Neural progenitor cell (in vitro differentiated cells): ENCODE measurements around the gene AKT1. TPM values are rescaled to one million over a fixed set of nuclear protein-coding genes. Genes with fewer than 3 reads are reported as not detected.

ENCODE experiments used
- DNase-seq: peaks from one replicate; pipeline ENCODE4 v3.0.0-alpha.2; 2016; ENCODE audit warnings: low spot score
- H2AFZ ChIP-seq: fragments of 200-600 bp; sonication (generic); replicated peaks from 2 replicates; pipeline ENCODE4 v1.6.1; 2016; ENCODE audit warnings: antibody characterized with exemption
- H3F3A ChIP-seq: fragments of 200-600 bp; sonication (generic); 2 replicates; pipeline ENCODE4 v1.6.1; 2016; ENCODE audit warnings: antibody characterized with exemption, low read depth
- H3K27ac ChIP-seq: fragments of 200-600 bp; sonication (generic); 2 replicates; pipeline ENCODE4 v1.5.1; 2016; ENCODE audit warnings: mild to moderate bottlenecking
- H3K27me3 ChIP-seq: fragments of 200-600 bp; sonication (generic); 2 replicates; pipeline ENCODE4 v1.6.1; 2016; ENCODE audit warnings: mild to moderate bottlenecking, moderate library complexity
- H3K36me3 ChIP-seq: fragments of 200-600 bp; sonication (generic); 2 replicates; pipeline ENCODE4 v1.5.1; 2016
- H3K4me1 ChIP-seq: fragments of 200-600 bp; sonication (generic); 2 replicates; pipeline ENCODE4 v1.6.1; 2016; ENCODE audit warnings: mixed run types
- H3K4me2 ChIP-seq: fragments of 200-600 bp; sonication (generic); 2 replicates; pipeline ENCODE4 v1.6.1; 2016
- H3K4me3 ChIP-seq: fragments of 200-600 bp; sonication (generic); 2 replicates; pipeline ENCODE4 v1.5.1; 2016
- H3K79me2 ChIP-seq: fragments of 200-600 bp; sonication (generic); 2 replicates; pipeline ENCODE4 v1.6.1; 2016; ENCODE audit warnings: low read depth
- H3K9ac ChIP-seq: fragments of 200-600 bp; sonication (generic); 2 replicates; pipeline ENCODE4 v1.6.1; 2016
- H3K9me3 ChIP-seq: fragments of 200-600 bp; sonication (generic); 2 replicates; pipeline ENCODE4 v1.5.1; 2016; ENCODE audit warnings: low read depth
- H4K20me1 ChIP-seq: fragments of 200-600 bp; sonication (generic); 2 replicates; pipeline ENCODE4 v1.6.1; 2016; ENCODE audit warnings: low read depth
- H3K27ac Mint-ChIP-seq: 3 replicates; pipeline ENCODE4 v1.8.0; 2021; ENCODE audit warnings: mixed read lengths
- H3K27me3 Mint-ChIP-seq: 2 replicates; pipeline ENCODE4 v1.8.0; 2022; ENCODE audit warnings: low read depth, mild to moderate bottlenecking, inconsistent platforms, moderate library complexity, mixed read lengths; ENCODE audit not compliant: insufficient read depth
- H3K36me3 Mint-ChIP-seq: 3 replicates; pipeline ENCODE4 v1.8.0; 2021; ENCODE audit warnings: mixed read lengths
- H3K4me1 Mint-ChIP-seq: 3 replicates; pipeline ENCODE4 v1.8.0; 2021; ENCODE audit warnings: mixed read lengths
- H3K4me3 Mint-ChIP-seq: 3 replicates; pipeline ENCODE4 v1.8.0; 2021; ENCODE audit warnings: mild to moderate bottlenecking, moderate library complexity, mixed read lengths
- H3K9me3 Mint-ChIP-seq: 3 replicates; pipeline ENCODE4 v1.8.0; 2020; ENCODE audit warnings: mixed read lengths
- CTCF ChIP-seq: fragments of 200-600 bp; sonication (generic); IDR thresholded peaks from 2 replicates; pipeline ENCODE4 v1.5.1; 2017; ENCODE audit warnings: antibody characterized with exemption, mild to moderate bottlenecking
- EZH2 ChIP-seq: fragments of 200-600 bp; sonication (generic); IDR thresholded peaks from 2 replicates; pipeline ENCODE4 v1.6.1; 2017; ENCODE audit warnings: antibody characterized with exemption, mild to moderate bottlenecking, moderate library complexity
- EZH2phosphoT487 ChIP-seq: fragments of 200-600 bp; sonication (generic); IDR thresholded peaks from 2 replicates; pipeline ENCODE4 v1.6.1; 2017; ENCODE audit warnings: antibody characterized with exemption
- total RNA-seq: library from RNA; depleted of rRNA; stranded (reverse); fragments of >200 nt; gene quantifications from 2 replicates; pipeline ENCODE4 v1.2.3, GENCODE V29; 2015; ENCODE audit warnings: low replicate concordance

AKT1 gene
- total RNA-seq, 1 donor from 2014 or later = 67.2 TPM

GRCh38 chr14:104787736-104788135 is 7.8 kb downstream of the AKT1 start:
- Histone ChIP-seq H3K4me3 (no peak overlapping the region), H3K79me2 (peaks cover 13% of the 10 kb centered on the region), H3F3A (no peaks in the 10 kb centered on the region), H3K9me3 (no peaks in the 10 kb centered on the region), H3K36me3 (no peaks in the 10 kb centered on the region), H3K4me1 (no peaks in the 10 kb centered on the region), H3K27ac (no peak overlapping the region), H3K9ac (no peak overlapping the region), H3K27me3 (no peaks in the 10 kb centered on the region), H3K4me2 (no peak overlapping the region), H4K20me1 (peaks cover 77% of the 10 kb centered on the region), H2AFZ (no peak overlapping the region)
- Mint-ChIP-seq H3K4me1 (peaks cover 3% of the 10 kb centered on the region), H3K9me3 (no peaks in the 10 kb centered on the region), H3K36me3 (peaks cover 2% of the 10 kb centered on the region), H3K4me3 (no peak overlapping the region), H3K27me3 (no peaks in the 10 kb centered on the region), H3K27ac (no peak overlapping the region)
- no peak for TF ChIP-seq EZH2phosphoT487
- no peak for TF ChIP-seq CTCF
- no peak for TF ChIP-seq EZH2
- no peak for DNase-seq

- H3K27me3 Mint-ChIP-seq = no peaks in the 10 kb centered on the region
- no peak overlapping the region for H3K27ac ChIP-seq
- H3K36me3 Mint-ChIP-seq = peaks cover 2% of the 10 kb centered on the region
- no peak overlapping the region for H3K9ac ChIP-seq
- no peaks in the 10 kb centered on the region for H3F3A ChIP-seq
- no peak overlapping the region for H2AFZ ChIP-seq
- H3K4me1 Mint-ChIP-seq = peaks cover 2% of the 10 kb centered on the region
- no peak overlapping the region for H3K4me3 Mint-ChIP-seq
- no peaks in the 10 kb centered on the region for H3K9me3 ChIP-seq
- peaks cover 6% of the 10 kb centered on the region for H3K79me2 ChIP-seq
- H3K4me2 ChIP-seq = no peak overlapping the region
- H3K4me1 ChIP-seq = no peaks in the 10 kb centered on the region
- DNase-seq = no peak
- H4K20me1 ChIP-seq = peaks cover 69% of the 10 kb centered on the region
- no peaks in the 10 kb centered on the region for H3K9me3 Mint-ChIP-seq
- H3K27me3 ChIP-seq = no peaks in the 10 kb centered on the region
- no peak overlapping the region for H3K27ac Mint-ChIP-seq
- H3K4me3 ChIP-seq = no peak overlapping the region
- no peaks in the 10 kb centered on the region for H3K36me3 ChIP-seq
- TF ChIP-seq EZH2 (no peak), CTCF (no peak), EZH2phosphoT487 (no peak)
These were observed 8.5 kb downstream of the AKT1 start for GRCh38 chr14:104786726-104787675.

- no peaks in the 10 kb centered on the region for H3K79me2 ChIP-seq
- no peaks in the 10 kb centered on the region for H3K36me3 ChIP-seq
- H3K9me3 Mint-ChIP-seq = no peaks in the 10 kb centered on the region
- no peaks in the 10 kb centered on the region for H3K9me3 ChIP-seq
- DNase-seq = no peak
- no peak overlapping the region for H3K27ac Mint-ChIP-seq
- H3K4me3 Mint-ChIP-seq = no peak overlapping the region
- no peaks in the 10 kb centered on the region for H3K4me1 ChIP-seq
- H3K4me2 ChIP-seq = no peak overlapping the region
- H4K20me1 ChIP-seq = peaks cover 65% of the 10 kb centered on the region
- no peak overlapping the region for H3K9ac ChIP-seq
- H3K27me3 ChIP-seq = no peaks in the 10 kb centered on the region
- TF ChIP-seq EZH2phosphoT487 (no peak), CTCF (no peak), EZH2 (no peak)
- H3K27ac ChIP-seq = no peak overlapping the region
- H3K36me3 Mint-ChIP-seq = no peaks in the 10 kb centered on the region
- no peak overlapping the region for H3K4me3 ChIP-seq
- H2AFZ ChIP-seq = no peak overlapping the region
- H3K4me1 Mint-ChIP-seq = no peaks in the 10 kb centered on the region
- H3F3A ChIP-seq = no peaks in the 10 kb centered on the region
- no peaks in the 10 kb centered on the region for H3K27me3 Mint-ChIP-seq
These were observed 9.4 kb downstream of the AKT1 start for GRCh38 chr14:104786091-104786586.
